OCI-LY7 (cell line): ENCODE results near the gene RAPGEF5. TPM values are rescaled to one million over a fixed set of nuclear protein-coding genes. Genes with fewer than 3 reads are reported as not detected.
"Not testable (repeated sequence)": the region's sequence is repeated elsewhere in the genome, so short reads cannot be mapped to it uniquely, and the experiment has no call there.

Source experiments
- BruUV-seq: library from RNA; stranded (reverse); fragments of 400-500 nt; replicated peaks from 2 replicates; lab custom pipeline; 2021; lab: Mats Ljungman, UMichigan
- CTCF ChIA-PET: fragments of 300-600 bp; sonication (Branson Sonifier 250); formaldehyde crosslinking; loops from one replicate; lab custom pipeline; 2022; ENCODE audit warnings: antibody characterized with exemption; ENCODE audit not compliant: unreplicated experiment; lab: Charles Lee
- POLR2A ChIA-PET: fragments of 300-600 bp; sonication (Branson Sonifier 250); formaldehyde crosslinking; loops from one replicate; lab custom pipeline; 2022; ENCODE audit warnings: antibody characterized with exemption; lab: Charles Lee
- DNase-seq: peaks from one replicate; pipeline ENCODE4 v3.0.0-alpha.2; 2015; ENCODE audit warnings: low spot score
- H2AFZ ChIP-seq: fragments of 200-600 bp; sonication (generic), shearing (Covaris generic); 2 replicates; pipeline ENCODE4 v1.6.1; 2014; ENCODE audit warnings: mild to moderate bottlenecking, antibody characterized with exemption, low read length, moderate library complexity
- H3K27ac ChIP-seq: fragments of 200-600 bp; sonication (generic); 2 replicates; pipeline ENCODE4 v1.5.1; 2014; ENCODE audit warnings: mixed run types, low read depth, mild to moderate bottlenecking, moderate library complexity, low read length, inconsistent platforms; ENCODE audit not compliant: poor library complexity, severe bottlenecking
- H3K36me3 ChIP-seq: fragments of 200-600 bp; sonication (generic); 2 replicates; pipeline ENCODE4 v1.6.1; 2014; ENCODE audit warnings: mild to moderate bottlenecking, antibody characterized with exemption, low read length, moderate library complexity, mixed read lengths; ENCODE audit not compliant: insufficient read depth
- H3K4me1 ChIP-seq: fragments of 200-600 bp; sonication (generic); 2 replicates; pipeline ENCODE4 v1.5.1; 2014; ENCODE audit warnings: mild to moderate bottlenecking, low read length; ENCODE audit not compliant: insufficient read depth, poor library complexity, severe bottlenecking
- H3K4me2 ChIP-seq: fragments of 200-600 bp; sonication (generic); 2 replicates; pipeline ENCODE4 v1.6.1; 2014; ENCODE audit warnings: mild to moderate bottlenecking, low read length
- H3K4me3 ChIP-seq: fragments of 200-600 bp; sonication (generic); 2 replicates; pipeline ENCODE4 v1.5.1; 2014; ENCODE audit warnings: mild to moderate bottlenecking, low read depth, low read length; ENCODE audit not compliant: poor library complexity, severe bottlenecking
- H3K79me2 ChIP-seq: fragments of 200-600 bp; sonication (generic); 2 replicates; pipeline ENCODE4 v1.6.1; 2016; ENCODE audit warnings: low read depth, mild to moderate bottlenecking, low read length, moderate library complexity, mixed read lengths; ENCODE audit not compliant: insufficient read depth
- H3K9me2 ChIP-seq: fragments of 200-600 bp; sonication (generic); 2 replicates; pipeline ENCODE4 v1.6.1; 2016; ENCODE audit warnings: mild to moderate bottlenecking, low read length, mixed read lengths; ENCODE audit not compliant: insufficient read depth
- H3K9me3 ChIP-seq: fragments of 200-600 bp; sonication (generic); 2 replicates; pipeline ENCODE4 v1.6.1; 2014; ENCODE audit warnings: mild to moderate bottlenecking, mixed run types, low read length, mixed read lengths
- H4K20me1 ChIP-seq: fragments of 200-600 bp; sonication (generic); 2 replicates; pipeline ENCODE4 v1.6.1; 2014; ENCODE audit warnings: mild to moderate bottlenecking, antibody characterized with exemption, low read length, moderate library complexity, mixed read lengths; ENCODE audit not compliant: insufficient read depth
- EZH2phosphoT487 ChIP-seq: fragments of 200-600 bp; sonication (generic); IDR thresholded peaks from 2 replicates; pipeline ENCODE4 v1.6.1; 2018; ENCODE audit warnings: low read depth, borderline replicate concordance, mild to moderate bottlenecking, mixed run types, antibody characterized with exemption, low read length, moderate library complexity, mixed read lengths
- intact Hi-C: fragments of 100-400 bp; cut with micrococcal nuclease; formaldehyde crosslinking; loops from one replicate; pipeline ENCODE4 v1.10.0; 2022; ENCODE audit not compliant: unreplicated experiment
- total RNA-seq, 2 experiments: library from RNA; depleted of rRNA in 1 of 2; stranded (reverse); fragments of >200 nt in 1 of 2; shearing (Covaris generic) in 1 of 2; gene quantifications; 2 replicates each; pipeline ENCODE4 v1.2.3, GENCODE V29; 2014 to 2022
- TF ChIP-seq, protein P1 (sequence below): fragments of 200-600 bp; sonication (generic); conservative IDR thresholded peaks from 2 replicates; pipeline ENCODE4 v1.5.1; 2014; ENCODE audit warnings: mild to moderate bottlenecking, antibody characterized with exemption, low read length, moderate library complexity, mixed read lengths

The RAPGEF5 gene
- total RNA-seq, 2 experiments from 2014 or later, result 114 to 115 TPM

DNA sequence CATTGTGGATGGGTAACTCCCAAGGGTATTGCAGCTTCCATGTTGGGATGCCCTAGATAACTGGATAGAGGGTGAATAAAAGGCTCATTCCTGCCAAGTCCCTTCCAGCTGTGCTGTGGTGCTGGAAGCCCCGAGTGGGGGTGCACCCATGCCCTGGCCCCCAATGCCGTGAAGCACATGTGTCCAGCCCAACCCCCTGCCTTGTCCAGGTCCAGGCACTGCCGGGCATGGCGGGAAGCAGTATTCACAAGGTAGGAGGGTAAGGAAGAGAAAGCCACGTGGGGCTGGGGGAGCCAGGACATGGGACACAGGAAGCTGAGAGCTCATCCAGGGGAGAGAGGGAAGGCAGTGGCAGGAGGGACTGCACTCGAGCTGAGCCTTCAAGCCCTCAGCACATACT, 263.0 kb downstream of the RAPGEF5 start:
- no peaks in the 10 kb centered on the region for H3K36me3 ChIP-seq
- H3K4me1 ChIP-seq, result no peaks in the 10 kb centered on the region
- no peaks in the 10 kb centered on the region for H3K9me3 ChIP-seq
- H4K20me1 ChIP-seq, result no peaks in the 10 kb centered on the region
- H3K9me2 ChIP-seq, result no peaks in the 10 kb centered on the region
- ChIA-PET CTCF (interaction anchor here (0.6 to 0.8 kb wide), 2 partner anchors 9 to 14 kb away, joined by 3 to 4 read pairs; no protein-coding TSS in a partner anchor), POLR2A (interaction anchor here (0.6 to 1.2 kb wide), 2 partner anchors 9 to 1719 kb away, joined by 3 read pairs; no protein-coding TSS in a partner anchor)
- DNase-seq, result no peak
- H2AFZ ChIP-seq, result no peak overlapping the region
- no peak for TF ChIP-seq EZH2phosphoT487
- TF ChIP-seq, protein P1, sequence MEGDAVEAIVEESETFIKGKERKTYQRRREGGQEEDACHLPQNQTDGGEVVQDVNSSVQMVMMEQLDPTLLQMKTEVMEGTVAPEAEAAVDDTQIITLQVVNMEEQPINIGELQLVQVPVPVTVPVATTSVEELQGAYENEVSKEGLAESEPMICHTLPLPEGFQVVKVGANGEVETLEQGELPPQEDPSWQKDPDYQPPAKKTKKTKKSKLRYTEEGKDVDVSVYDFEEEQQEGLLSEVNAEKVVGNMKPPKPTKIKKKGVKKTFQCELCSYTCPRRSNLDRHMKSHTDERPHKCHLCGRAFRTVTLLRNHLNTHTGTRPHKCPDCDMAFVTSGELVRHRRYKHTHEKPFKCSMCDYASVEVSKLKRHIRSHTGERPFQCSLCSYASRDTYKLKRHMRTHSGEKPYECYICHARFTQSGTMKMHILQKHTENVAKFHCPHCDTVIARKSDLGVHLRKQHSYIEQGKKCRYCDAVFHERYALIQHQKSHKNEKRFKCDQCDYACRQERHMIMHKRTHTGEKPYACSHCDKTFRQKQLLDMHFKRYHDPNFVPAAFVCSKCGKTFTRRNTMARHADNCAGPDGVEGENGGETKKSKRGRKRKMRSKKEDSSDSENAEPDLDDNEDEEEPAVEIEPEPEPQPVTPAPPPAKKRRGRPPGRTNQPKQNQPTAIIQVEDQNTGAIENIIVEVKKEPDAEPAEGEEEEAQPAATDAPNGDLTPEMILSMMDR, result no peak
- H3K4me3 ChIP-seq, result no peak overlapping the region
- intact Hi-C loops, result no loop called here
- H3K79me2 ChIP-seq, result no peaks in the 10 kb centered on the region
- H3K27ac ChIP-seq, result no peak overlapping the region
- no peak overlapping the region for H3K4me2 ChIP-seq
- BruUV-seq, result no TSS peak

DNA sequence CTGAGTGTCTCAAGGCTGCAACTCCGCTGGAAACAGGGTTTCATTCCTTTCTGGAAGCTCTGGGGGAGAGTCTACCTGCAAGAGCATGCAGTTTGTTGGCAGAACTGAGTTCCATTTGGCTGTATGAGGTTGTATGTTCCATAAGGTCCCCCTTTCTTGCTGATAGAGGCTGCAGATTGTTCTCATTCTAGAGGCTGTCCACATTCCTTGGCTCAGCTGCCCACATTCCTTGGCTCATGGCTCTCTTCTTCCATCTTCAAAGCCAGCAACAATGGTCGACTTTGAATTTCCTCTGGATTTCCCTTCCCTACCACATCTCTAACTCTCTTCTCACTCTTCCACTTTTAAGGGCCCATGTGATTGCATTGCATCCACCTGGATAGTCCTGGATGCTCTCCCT, 264.0 kb downstream of the RAPGEF5 start:
- H3K4me3 ChIP-seq, result no peak overlapping the region
- TF ChIP-seq, protein P1, result no peak
- TF ChIP-seq EZH2phosphoT487, result no peak
- H3K4me2 ChIP-seq, result no peak overlapping the region
- ChIA-PET POLR2A (interaction anchor here (1.2 kb wide), 1 partner anchor 8 kb away, joined by 3 read pairs; no protein-coding TSS in a partner anchor), CTCF (no interaction called here)
- no peak for DNase-seq
- no peak overlapping the region for H3K27ac ChIP-seq
- no peak overlapping the region for H2AFZ ChIP-seq
- intact Hi-C loops, result no loop called here
- BruUV-seq, result no TSS peak
- no peaks in the 10 kb centered on the region for H3K9me2 ChIP-seq
- H4K20me1 ChIP-seq, result no peaks in the 10 kb centered on the region
- H3K36me3 ChIP-seq, result no peaks in the 10 kb centered on the region
- H3K9me3 ChIP-seq, result no peaks in the 10 kb centered on the region
- H3K79me2 ChIP-seq, result no peaks in the 10 kb centered on the region
- H3K4me1 ChIP-seq, result no peaks in the 10 kb centered on the region

DNA sequence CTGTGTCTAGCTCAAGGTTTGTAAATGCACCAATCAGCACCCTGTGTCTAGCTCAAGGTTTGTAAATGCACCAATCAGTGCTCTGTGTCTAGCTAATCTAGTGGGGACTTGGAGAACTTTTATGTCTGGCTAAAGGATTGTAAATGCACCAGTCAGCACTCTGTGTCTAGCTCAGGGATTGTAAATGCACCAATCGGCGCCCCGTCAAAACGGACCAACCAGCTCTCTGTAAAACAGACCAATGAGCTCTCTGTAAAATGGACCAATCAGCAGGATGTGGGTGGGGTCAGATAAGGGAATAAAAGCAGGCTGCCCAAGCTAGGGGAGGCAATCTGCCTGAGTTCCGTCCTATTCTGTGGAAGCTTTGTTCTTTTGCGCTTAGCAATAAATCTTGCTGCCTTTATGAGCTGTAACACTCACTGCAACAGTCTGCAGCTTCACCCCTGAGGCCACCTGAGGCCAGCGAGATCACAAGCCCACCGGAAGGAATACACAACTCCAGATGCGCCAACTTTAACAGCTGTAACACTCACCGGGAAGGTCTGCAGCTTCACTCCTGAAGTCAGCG, 265.9 kb downstream of the RAPGEF5 start:
- H3K4me2 ChIP-seq, H3K4me3 ChIP-seq, intact Hi-C loops, H2AFZ ChIP-seq, DNase-seq, H3K36me3 ChIP-seq, H3K27ac ChIP-seq, CTCF ChIA-PET, H3K4me1 ChIP-seq, H3K9me2 ChIP-seq, H4K20me1 ChIP-seq, H3K79me2 ChIP-seq, BruUV-seq, H3K9me3 ChIP-seq: not testable (repeated sequence)
- POLR2A ChIA-PET, result interaction anchor here (0.6 kb wide), 1 partner anchor 656 kb away, joined by 6 read pairs; no protein-coding TSS in a partner anchor
